Osteoblast (primary cell): ENCODE data around the gene FADS1. TPM values are rescaled to one million over a fixed set of nuclear protein-coding genes. Genes with fewer than 3 reads are reported as not detected.

Source experiments
- DNase-seq: peaks from one replicate; pipeline ENCODE4 v3.0.0; 2011; ENCODE audit warnings: low spot score, mixed read lengths; ENCODE audit not compliant: insufficient read length; ENCODE audit errors: missing footprints
- H2AFZ ChIP-seq: 2 replicates; pipeline ENCODE4 v1.6.0; 2011; ENCODE audit warnings: mild to moderate bottlenecking, low read length
- H3K27ac ChIP-seq: 2 replicates; pipeline ENCODE4 v1.5.1; 2011; ENCODE audit warnings: mild to moderate bottlenecking, low read depth, low read length, moderate library complexity
- H3K27me3 ChIP-seq: 2 replicates; pipeline ENCODE4 v1.6.0; 2012; ENCODE audit warnings: mild to moderate bottlenecking, control low read depth, inconsistent platforms, low read length, moderate library complexity; ENCODE audit not compliant: insufficient read depth
- H3K36me3 ChIP-seq: 2 replicates; pipeline ENCODE4 v1.5.1; 2011; ENCODE audit warnings: mild to moderate bottlenecking, low read length, control low read depth, moderate library complexity; ENCODE audit not compliant: insufficient read depth
- H3K4me1 ChIP-seq: 2 replicates; pipeline ENCODE4 v1.5.1; 2011; ENCODE audit warnings: mild to moderate bottlenecking, low read length, control low read depth, moderate library complexity; ENCODE audit not compliant: insufficient read depth
- H3K4me2 ChIP-seq: 2 replicates; pipeline ENCODE4 v1.6.0; 2011; ENCODE audit warnings: mild to moderate bottlenecking, low read length; ENCODE audit not compliant: insufficient read depth
- H3K4me3 ChIP-seq: fragments of 200-600 bp; sonication (generic); 3 replicates; pipeline ENCODE4 v1.5.1; 2012; ENCODE audit warnings: mild to moderate bottlenecking, low read length, inconsistent platforms; ENCODE audit not compliant: insufficient read depth
- H3K79me2 ChIP-seq: 2 replicates; pipeline ENCODE4 v1.6.0; 2012; ENCODE audit warnings: mild to moderate bottlenecking, low read length, control low read depth, inconsistent platforms; ENCODE audit not compliant: insufficient read depth
- H3K9me3 ChIP-seq: 2 replicates; pipeline ENCODE4 v1.5.1; 2011; ENCODE audit warnings: low read depth, low read length, control low read depth
- H4K20me1 ChIP-seq: 2 replicates; pipeline ENCODE4 v1.6.0; 2012; ENCODE audit warnings: mild to moderate bottlenecking, low read length, control low read depth; ENCODE audit not compliant: insufficient read depth
- total RNA-seq: library from RNA; depleted of rRNA; stranded (reverse); fragments of >200 nt; gene quantifications from 2 replicates; pipeline ENCODE4 v1.2.3, GENCODE V29; 2012
- TF ChIP-seq, protein P1 (sequence below): IDR thresholded peaks from 2 replicates; pipeline ENCODE4 v1.5.1; 2011; ENCODE audit warnings: mild to moderate bottlenecking, low read depth, low read length, moderate library complexity; ENCODE audit errors: extremely low read depth

FADS1 gene
- total RNA-seq, 1 donor: 303 TPM

DNA sequence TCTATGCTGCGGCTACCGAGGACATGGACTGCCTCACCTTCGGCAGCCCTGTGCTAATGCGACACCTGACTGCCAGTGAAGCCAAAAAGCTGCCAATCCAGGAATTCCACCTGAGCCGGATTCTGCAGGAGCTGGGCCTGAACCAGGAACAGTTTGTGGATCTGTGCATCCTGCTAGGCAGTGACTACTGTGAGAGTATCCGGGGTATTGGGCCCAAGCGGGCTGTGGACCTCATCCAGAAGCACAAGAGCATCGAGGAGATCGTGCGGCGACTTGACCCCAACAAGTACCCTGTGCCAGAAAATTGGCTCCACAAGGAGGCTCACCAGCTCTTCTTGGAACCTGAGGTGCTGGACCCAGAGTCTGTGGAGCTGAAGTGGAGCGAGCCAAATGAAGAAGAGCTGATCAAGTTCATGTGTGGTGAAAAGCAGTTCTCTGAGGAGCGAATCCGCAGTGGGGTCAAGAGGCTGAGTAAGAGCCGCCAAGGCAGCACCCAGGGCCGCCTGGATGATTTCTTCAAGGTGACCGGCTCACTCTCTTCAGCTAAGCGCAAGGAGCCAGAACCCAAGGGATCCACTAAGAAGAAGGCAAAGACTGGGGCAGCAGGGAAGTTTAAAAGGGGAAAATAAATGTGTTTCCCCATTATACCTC lies 20.8 kb downstream of the FADS1 start:
- Histone ChIP-seq H3K36me3 (peaks cover 13% of the 10 kb centered on the region), H3K27me3 (no peaks in the 10 kb centered on the region), H3K9me3 (no peaks in the 10 kb centered on the region), H3K4me2 (no peak overlapping the region), H3K4me3 (no peak overlapping the region), H3K4me1 (peaks cover 14% of the 10 kb centered on the region), H2AFZ (no peak overlapping the region), H3K27ac (no peak overlapping the region), H4K20me1 (no peaks in the 10 kb centered on the region), H3K79me2 (peaks cover 82% of the 10 kb centered on the region)
- no peak for DNase-seq
- TF ChIP-seq, protein P1, sequence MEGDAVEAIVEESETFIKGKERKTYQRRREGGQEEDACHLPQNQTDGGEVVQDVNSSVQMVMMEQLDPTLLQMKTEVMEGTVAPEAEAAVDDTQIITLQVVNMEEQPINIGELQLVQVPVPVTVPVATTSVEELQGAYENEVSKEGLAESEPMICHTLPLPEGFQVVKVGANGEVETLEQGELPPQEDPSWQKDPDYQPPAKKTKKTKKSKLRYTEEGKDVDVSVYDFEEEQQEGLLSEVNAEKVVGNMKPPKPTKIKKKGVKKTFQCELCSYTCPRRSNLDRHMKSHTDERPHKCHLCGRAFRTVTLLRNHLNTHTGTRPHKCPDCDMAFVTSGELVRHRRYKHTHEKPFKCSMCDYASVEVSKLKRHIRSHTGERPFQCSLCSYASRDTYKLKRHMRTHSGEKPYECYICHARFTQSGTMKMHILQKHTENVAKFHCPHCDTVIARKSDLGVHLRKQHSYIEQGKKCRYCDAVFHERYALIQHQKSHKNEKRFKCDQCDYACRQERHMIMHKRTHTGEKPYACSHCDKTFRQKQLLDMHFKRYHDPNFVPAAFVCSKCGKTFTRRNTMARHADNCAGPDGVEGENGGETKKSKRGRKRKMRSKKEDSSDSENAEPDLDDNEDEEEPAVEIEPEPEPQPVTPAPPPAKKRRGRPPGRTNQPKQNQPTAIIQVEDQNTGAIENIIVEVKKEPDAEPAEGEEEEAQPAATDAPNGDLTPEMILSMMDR: no peak

DNA sequence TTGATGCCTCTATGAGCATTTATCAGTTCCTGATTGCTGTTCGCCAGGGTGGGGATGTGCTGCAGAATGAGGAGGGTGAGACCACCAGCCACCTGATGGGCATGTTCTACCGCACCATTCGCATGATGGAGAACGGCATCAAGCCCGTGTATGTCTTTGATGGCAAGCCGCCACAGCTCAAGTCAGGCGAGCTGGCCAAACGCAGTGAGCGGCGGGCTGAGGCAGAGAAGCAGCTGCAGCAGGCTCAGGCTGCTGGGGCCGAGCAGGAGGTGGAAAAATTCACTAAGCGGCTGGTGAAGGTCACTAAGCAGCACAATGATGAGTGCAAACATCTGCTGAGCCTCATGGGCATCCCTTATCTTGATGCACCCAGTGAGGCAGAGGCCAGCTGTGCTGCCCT lies 21.3 kb downstream of the FADS1 start:
- Histone ChIP-seq H2AFZ (no peak overlapping the region), H3K4me1 (peaks cover 12% of the 10 kb centered on the region), H3K9me3 (no peaks in the 10 kb centered on the region), H3K27me3 (no peaks in the 10 kb centered on the region), H4K20me1 (peaks cover 2% of the 10 kb centered on the region), H3K36me3 (peaks cover 14% of the 10 kb centered on the region), H3K4me2 (no peak overlapping the region), H3K4me3 (no peak overlapping the region), H3K79me2 (peaks cover 86% of the 10 kb centered on the region), H3K27ac (no peak overlapping the region)
- TF ChIP-seq, protein P1: no peak
- DNase-seq: no peak

DNA sequence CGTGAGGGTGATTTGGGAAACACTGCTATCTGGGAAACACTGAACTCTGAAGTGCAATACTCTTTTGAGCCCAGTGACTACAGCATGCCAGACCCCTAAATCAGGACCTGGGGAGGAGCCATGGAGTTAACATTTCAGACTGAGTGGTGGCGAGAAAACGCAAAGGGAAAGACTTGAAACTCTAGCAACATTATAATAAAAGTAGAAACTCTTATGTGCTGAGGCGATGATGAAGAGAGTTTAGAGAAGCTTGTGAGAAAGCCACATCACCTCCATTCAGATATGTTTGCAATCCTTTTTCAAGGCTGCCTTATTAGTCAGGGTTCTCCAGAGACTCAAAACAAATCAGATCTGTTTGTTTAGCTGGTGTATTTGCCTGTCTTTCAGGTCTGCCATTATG lies 22.2 kb downstream of the FADS1 start:
- TF ChIP-seq, protein P1: no peak
- Histone ChIP-seq H3K4me2 (no peak overlapping the region), H3K27me3 (no peaks in the 10 kb centered on the region), H3K36me3 (peaks cover 21% of the 10 kb centered on the region), H3K4me3 (no peak overlapping the region), H4K20me1 (peaks cover 6% of the 10 kb centered on the region), H3K4me1 (peaks cover 11% of the 10 kb centered on the region), H3K9me3 (no peaks in the 10 kb centered on the region), H2AFZ (no peak overlapping the region), H3K27ac (peak overlapping the region; percentile 3), H3K79me2 (peaks cover 86% of the 10 kb centered on the region)
- no peak for DNase-seq

DNA sequence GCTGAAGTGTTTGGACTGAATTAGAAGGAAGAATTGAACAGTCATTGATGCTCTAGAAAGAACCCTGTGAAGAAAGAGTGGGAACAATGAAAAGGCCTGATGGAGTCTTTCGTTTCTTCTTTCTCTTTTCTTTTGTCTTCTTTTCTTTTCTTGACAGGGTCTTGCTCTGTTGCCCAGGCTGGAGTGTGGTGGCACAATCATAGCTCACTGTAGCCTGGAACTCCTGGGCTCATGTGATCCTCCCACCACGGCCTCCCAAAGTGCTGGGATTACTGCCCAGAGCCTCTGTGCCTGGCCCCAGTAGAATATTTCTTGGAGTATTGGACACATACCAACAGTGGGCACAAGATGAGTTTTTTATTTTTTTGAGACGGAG lies 23.0 kb downstream of the FADS1 start:
- peak overlapping the region; percentile 91 for H3K4me2 ChIP-seq
- TF ChIP-seq, protein P1: no peak
- no peaks in the 10 kb centered on the region for H3K9me3 ChIP-seq
- no peak for DNase-seq
- no peaks in the 10 kb centered on the region for H3K27me3 ChIP-seq
- peak overlapping the region; percentile 99 for H3K27ac ChIP-seq
- peaks cover 6% of the 10 kb centered on the region for H4K20me1 ChIP-seq
- H3K4me1 ChIP-seq: peaks cover 11% of the 10 kb centered on the region
- H3K79me2 ChIP-seq: peaks cover 84% of the 10 kb centered on the region
- H2AFZ ChIP-seq: no peak overlapping the region
- peak overlapping the region; percentile 91 for H3K4me3 ChIP-seq
- H3K36me3 ChIP-seq: peaks cover 25% of the 10 kb centered on the region
